Lower lobe of right lung (tissue), 2 donors: ENCODE measurements around the gene PDCL3. TPM values are rescaled to one million over a fixed set of nuclear protein-coding genes. Genes with fewer than 3 reads are reported as not detected.
A peak's percentile ranks its signal among the peaks of the same experiment; 100 is the strongest.

ENCODE experiments used
- ATAC-seq, 2 donors: fragments of 200-7000 bp; cut with Tn5 transposase; one replicate each; pipeline ENCODE4 v1.9.1; 2020 to 2022; ENCODE audit warnings: mild to moderate bottlenecking in 2 of 2, moderate library complexity in 2 of 2
- DNase-seq: peaks from one replicate; pipeline ENCODE4 v3.0.0-alpha.2; 2020
- H3K27ac ChIP-seq: fragments of 200-600 bp; one replicate; pipeline ENCODE4 v1.8.0; 2022
- H3K27me3 ChIP-seq: fragments of 200-600 bp; one replicate; pipeline ENCODE4 v1.8.0; 2022; ENCODE audit warnings: low read depth
- H3K36me3 ChIP-seq: fragments of 200-600 bp; one replicate; pipeline ENCODE4 v1.8.0; 2022; ENCODE audit warnings: mild to moderate bottlenecking
- H3K4me1 ChIP-seq: fragments of 200-600 bp; one replicate; pipeline ENCODE4 v1.8.0; 2022
- H3K4me3 ChIP-seq: fragments of 200-600 bp; one replicate; pipeline ENCODE4 v1.8.0; 2022; ENCODE audit warnings: mild to moderate bottlenecking
- H3K9me3 ChIP-seq: fragments of 200-600 bp; one replicate; pipeline ENCODE4 v1.8.0; 2022
- intact Hi-C: fragments of 100-400 bp; cut with DNase I; formaldehyde crosslinking; loops from one replicate; pipeline ENCODE4 v1.11.0; 2022
- total RNA-seq: library from RNA; stranded (reverse); fragmentation: NEBNext Ultra II Directional; extraction: Animal tissue kit (Norgen Biotek cat#: 25700); gene quantifications from one replicate; pipeline ENCODE4 v1.2.1, GENCODE V29; 2021
- TF ChIP-seq, protein P1 (sequence below): fragments of 200-600 bp; IDR thresholded peaks from one replicate; pipeline ENCODE4 v1.8.0; 2022; ENCODE audit warnings: antibody characterized with exemption, mild to moderate bottlenecking
- donor health status: DM: no; HTN: yes; CAD: no; lungs with severe emphysema.

Gene PDCL3
- total RNA-seq, 1 donor from 2014 or later = 16.0 TPM

DNA sequence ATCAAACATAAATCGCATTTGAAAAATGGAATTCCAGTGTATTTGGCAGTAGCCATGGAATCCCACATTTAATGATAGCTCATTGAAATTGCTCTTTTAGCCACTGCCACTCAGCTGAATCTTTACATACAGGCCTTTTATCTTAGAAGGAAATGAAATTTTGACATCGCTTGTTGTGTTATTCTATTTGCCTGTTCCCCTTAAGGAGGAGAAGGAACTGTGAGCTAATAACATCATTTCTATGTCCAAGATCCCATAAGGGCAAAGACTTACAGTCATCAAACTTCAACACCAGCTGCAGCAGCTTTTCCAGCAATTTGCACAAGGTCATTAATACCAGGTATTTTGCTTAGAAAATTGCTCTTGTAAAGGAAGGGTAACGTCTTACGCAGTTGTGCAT, 6.0 kb upstream of the PDCL3 start:
- intact Hi-C loops = no loop called here
- Histone ChIP-seq H3K36me3 (no peaks in the 10 kb centered on the region), H3K27ac (no peak overlapping the region), H3K4me3 (no peak overlapping the region), H3K4me1 (peaks cover 1% of the 10 kb centered on the region), H3K9me3 (no peaks in the 10 kb centered on the region), H3K27me3 (no peaks in the 10 kb centered on the region)
- DNase-seq (no peak), ATAC-seq (no peak)
- TF ChIP-seq, protein P1, sequence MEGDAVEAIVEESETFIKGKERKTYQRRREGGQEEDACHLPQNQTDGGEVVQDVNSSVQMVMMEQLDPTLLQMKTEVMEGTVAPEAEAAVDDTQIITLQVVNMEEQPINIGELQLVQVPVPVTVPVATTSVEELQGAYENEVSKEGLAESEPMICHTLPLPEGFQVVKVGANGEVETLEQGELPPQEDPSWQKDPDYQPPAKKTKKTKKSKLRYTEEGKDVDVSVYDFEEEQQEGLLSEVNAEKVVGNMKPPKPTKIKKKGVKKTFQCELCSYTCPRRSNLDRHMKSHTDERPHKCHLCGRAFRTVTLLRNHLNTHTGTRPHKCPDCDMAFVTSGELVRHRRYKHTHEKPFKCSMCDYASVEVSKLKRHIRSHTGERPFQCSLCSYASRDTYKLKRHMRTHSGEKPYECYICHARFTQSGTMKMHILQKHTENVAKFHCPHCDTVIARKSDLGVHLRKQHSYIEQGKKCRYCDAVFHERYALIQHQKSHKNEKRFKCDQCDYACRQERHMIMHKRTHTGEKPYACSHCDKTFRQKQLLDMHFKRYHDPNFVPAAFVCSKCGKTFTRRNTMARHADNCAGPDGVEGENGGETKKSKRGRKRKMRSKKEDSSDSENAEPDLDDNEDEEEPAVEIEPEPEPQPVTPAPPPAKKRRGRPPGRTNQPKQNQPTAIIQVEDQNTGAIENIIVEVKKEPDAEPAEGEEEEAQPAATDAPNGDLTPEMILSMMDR = no peak

DNA sequence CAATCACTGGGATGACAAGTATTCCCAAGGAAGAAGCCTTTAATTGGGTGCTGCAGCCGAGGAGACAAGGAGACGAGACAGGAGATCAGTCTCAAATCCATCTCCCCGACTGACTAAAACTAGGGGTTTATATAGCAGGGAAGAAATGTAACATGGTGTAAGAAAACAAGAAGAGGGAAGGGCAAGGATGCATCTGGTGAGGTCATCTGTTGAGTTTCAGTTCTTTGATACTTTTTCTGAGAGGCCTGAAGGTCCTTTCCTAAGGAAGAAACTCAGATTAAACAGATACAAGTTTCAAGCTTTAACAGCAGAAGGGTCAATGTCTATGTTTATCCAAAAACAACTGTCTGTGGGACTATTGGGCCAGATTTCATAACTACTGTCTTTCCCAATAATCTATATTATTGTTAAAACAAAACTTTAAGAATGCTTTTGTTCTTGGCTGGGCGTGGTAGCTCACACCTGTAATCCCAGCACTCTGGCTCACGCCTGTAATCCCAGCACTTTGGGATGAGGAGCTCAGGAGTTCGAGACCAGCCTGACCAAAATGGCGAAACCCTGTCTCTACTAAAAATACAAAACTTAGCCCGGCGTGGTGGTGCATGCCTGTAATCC, 2.5 kb upstream of the PDCL3 start:
- intact Hi-C loops = no loop called here
- Histone ChIP-seq H3K27ac (no peak overlapping the region), H3K36me3 (no peaks in the 10 kb centered on the region), H3K9me3 (no peaks in the 10 kb centered on the region), H3K27me3 (no peaks in the 10 kb centered on the region), H3K4me1 (peaks cover 15% of the 10 kb centered on the region), H3K4me3 (no peak overlapping the region)
- ATAC-seq (no peak), DNase-seq (no peak)
- TF ChIP-seq, protein P1 = no peak

DNA sequence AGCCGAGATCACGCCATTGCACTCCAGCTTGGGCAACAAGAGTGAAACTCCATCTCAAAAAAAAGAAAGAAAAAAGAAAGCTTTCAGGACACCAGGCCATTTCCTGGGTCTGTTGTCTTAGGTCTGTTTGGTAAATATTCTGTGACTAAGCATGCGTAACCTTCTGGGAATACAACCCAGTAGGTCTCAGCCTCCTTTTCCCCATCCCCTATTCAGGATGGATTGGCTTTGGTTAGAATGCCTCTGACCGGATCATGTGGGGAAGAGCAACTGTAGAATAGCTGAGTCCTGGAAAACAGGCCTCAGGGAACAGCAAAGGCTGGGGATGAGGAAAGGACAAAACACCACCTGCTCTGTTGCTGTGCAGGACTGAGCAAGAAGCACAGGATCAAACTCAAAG, 1.6 kb upstream of the PDCL3 start:
- intact Hi-C loops = no loop called here
- Histone ChIP-seq H3K27me3 (no peaks in the 10 kb centered on the region), H3K9me3 (no peaks in the 10 kb centered on the region), H3K4me3 (no peak overlapping the region), H3K27ac (peak overlapping the region; percentile 86), H3K36me3 (no peaks in the 10 kb centered on the region), H3K4me1 (peaks cover 15% of the 10 kb centered on the region)
- no peak for DNase-seq
- TF ChIP-seq, protein P1 = no peak
- no peak for ATAC-seq

DNA sequence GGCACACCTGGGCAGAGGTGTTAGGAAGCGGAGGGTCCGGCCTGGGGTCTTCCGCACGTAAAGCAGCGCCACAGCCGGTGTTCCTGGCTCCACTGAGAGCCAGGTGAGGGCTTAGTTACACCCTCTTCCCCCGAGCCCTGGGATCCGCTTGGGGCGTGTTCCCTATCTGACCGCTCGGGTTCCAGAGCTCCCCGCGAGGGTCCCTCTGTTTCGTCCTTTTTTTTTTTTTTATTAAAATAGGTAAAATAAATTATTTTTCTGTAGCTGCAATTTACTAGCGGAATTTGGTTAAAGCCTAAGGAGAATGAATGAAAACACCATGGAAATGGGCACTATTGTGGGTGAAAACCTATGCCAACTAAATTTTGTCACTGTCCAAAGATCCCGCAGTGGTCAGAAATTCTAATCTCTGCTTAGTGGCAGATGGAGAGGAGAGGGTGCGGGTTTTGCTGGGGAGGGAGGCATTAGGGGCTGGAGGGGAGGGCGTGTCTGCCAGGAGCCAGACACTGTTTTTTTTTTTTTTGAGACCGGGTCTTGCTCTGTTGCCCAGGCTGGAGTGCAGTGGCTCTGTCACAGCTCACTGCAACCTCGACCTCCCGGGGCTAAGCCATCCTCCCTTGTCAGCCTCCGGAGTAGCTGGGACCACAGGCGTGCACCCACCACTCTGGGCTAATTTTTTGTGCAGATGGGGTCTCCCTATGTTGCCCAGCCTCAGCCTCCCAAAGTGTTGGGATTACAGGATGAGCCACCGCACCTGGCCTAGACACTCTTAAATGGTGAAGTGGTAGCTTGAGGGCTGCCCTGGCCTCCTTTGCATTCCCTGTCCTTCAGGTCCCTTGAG, 834 bp downstream of the PDCL3 start:
- Histone ChIP-seq H3K4me3 (peak overlapping the region; percentile 69), H3K4me1 (peaks cover 15% of the 10 kb centered on the region), H3K36me3 (peaks cover 23% of the 10 kb centered on the region), H3K27me3 (no peaks in the 10 kb centered on the region), H3K9me3 (no peaks in the 10 kb centered on the region), H3K27ac (peak overlapping the region; percentile 86)
- DNase-seq = no peak
- TF ChIP-seq, protein P1 = no peak
- intact Hi-C loops = no loop called here
- peak; percentile 2 to 28 for ATAC-seq

DNA sequence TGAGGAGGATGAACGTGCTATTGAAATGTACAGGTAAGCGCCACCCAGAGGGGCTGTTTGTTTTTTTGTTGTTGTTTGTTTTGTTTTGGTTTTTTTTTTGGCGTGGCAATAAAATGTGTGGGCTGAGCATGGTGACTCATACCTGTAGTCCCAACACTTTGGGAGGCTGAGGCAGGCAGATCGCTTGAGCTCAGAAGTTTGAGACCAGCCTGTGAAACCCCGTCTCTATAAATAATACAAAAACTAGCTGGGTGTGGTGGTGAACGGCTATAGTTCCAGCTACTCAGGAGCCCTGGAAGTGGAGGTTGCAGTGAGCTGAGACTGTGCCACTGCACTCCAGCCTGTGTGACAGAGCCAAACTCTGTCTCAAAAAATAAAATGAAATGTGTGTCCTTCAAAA, 6.2 kb downstream of the PDCL3 start:
- ATAC-seq (no peak), DNase-seq (no peak)
- TF ChIP-seq, protein P1 = no peak
- no peaks in the 10 kb centered on the region for H3K27me3 ChIP-seq
- H3K4me1 ChIP-seq = peaks cover 5% of the 10 kb centered on the region
- intact Hi-C loops = no loop called here
- H3K27ac ChIP-seq = no peak overlapping the region
- no peak overlapping the region for H3K4me3 ChIP-seq
- peaks cover 72% of the 10 kb centered on the region for H3K36me3 ChIP-seq
- no peaks in the 10 kb centered on the region for H3K9me3 ChIP-seq
